Neural cell (in vitro differentiated cells): Measurements from ENCODE around the gene PRKAB2. TPM values are rescaled to one million over a fixed set of nuclear protein-coding genes. Genes with fewer than 3 reads are reported as not detected.

Experiments
- H2AFZ ChIP-seq: fragments of 200-600, 300-800 bp; sonication (generic), shearing (Covaris generic); 2 replicates; pipeline ENCODE4 v1.6.0; 2014; ENCODE audit warnings: low read depth, mild to moderate bottlenecking, antibody characterized with exemption, low read length, moderate library complexity
- H3F3A ChIP-seq: fragments of 200-600 bp; shearing (Covaris generic); 2 replicates; pipeline ENCODE4 v1.6.1; 2016; ENCODE audit warnings: mild to moderate bottlenecking, moderate library complexity, mixed read lengths, antibody characterized with exemption, low read length; ENCODE audit not compliant: insufficient read depth, poor library complexity, severe bottlenecking
- H3K27ac ChIP-seq: fragments of 200-600, 300-800 bp; sonication (generic), shearing (Covaris generic); 2 replicates; pipeline ENCODE4 v1.5.1; 2014; ENCODE audit warnings: mild to moderate bottlenecking, low read length, moderate library complexity
- H3K27me3 ChIP-seq: fragments of 300-800, 200-600 bp; sonication (generic), shearing (Covaris generic); 2 replicates; pipeline ENCODE4 v1.6.0; 2014; ENCODE audit warnings: mild to moderate bottlenecking, low read depth, low read length, moderate library complexity; ENCODE audit not compliant: insufficient read depth
- H3K36me3 ChIP-seq: fragments of 300-800, 200-600 bp; sonication (generic), shearing (Covaris generic); 2 replicates; pipeline ENCODE4 v1.5.1; 2014; ENCODE audit warnings: mild to moderate bottlenecking, antibody characterized with exemption, low read length, moderate library complexity; ENCODE audit not compliant: insufficient read depth
- H3K4me2 ChIP-seq: fragments of 300-800, 200-600 bp; sonication (generic), shearing (Covaris generic); 2 replicates; pipeline ENCODE4 v1.6.0; 2014; ENCODE audit warnings: mild to moderate bottlenecking, low read length
- H3K4me3 ChIP-seq: fragments of 300-800, 200-600 bp; sonication (generic), shearing (Covaris generic); 2 replicates; pipeline ENCODE4 v1.5.1; 2014; ENCODE audit warnings: mild to moderate bottlenecking, low read length, moderate library complexity
- H3K79me2 ChIP-seq: fragments of 200-600 bp; shearing (Covaris generic); replicated peaks from 2 replicates; pipeline ENCODE4 v1.6.0; 2014; ENCODE audit warnings: mild to moderate bottlenecking, low read length, moderate library complexity; ENCODE audit not compliant: insufficient read depth
- H3K9ac ChIP-seq: fragments of 300-800, 200-600 bp; sonication (generic), shearing (Covaris generic); 2 replicates; pipeline ENCODE4 v1.6.1; 2016; ENCODE audit warnings: mild to moderate bottlenecking, low read length, mixed read lengths
- H3K9me2 ChIP-seq: fragments of 200-600 bp; shearing (Covaris generic); 2 replicates; pipeline ENCODE4 v1.6.1; 2016; ENCODE audit warnings: mild to moderate bottlenecking, low read length, mixed read lengths; ENCODE audit not compliant: insufficient read depth
- H3K9me3 ChIP-seq: fragments of 200-600, 300-800 bp; sonication (generic), shearing (Covaris generic); 2 replicates; pipeline ENCODE4 v1.6.1; 2016; ENCODE audit warnings: mild to moderate bottlenecking, mixed run types, low read length, moderate library complexity, mixed read lengths
- H4K20me1 ChIP-seq: fragments of 200-600 bp; shearing (Covaris generic); 2 replicates; pipeline ENCODE4 v1.6.1; 2016; ENCODE audit warnings: mild to moderate bottlenecking, mixed run types; ENCODE audit not compliant: insufficient read depth
- EP300 ChIP-seq: fragments of 450-650 bp; conservative IDR thresholded peaks from 2 replicates; pipeline ENCODE4 v1.6.1; 2014; ENCODE audit warnings: antibody characterized with exemption, mild to moderate bottlenecking, moderate library complexity; ENCODE audit not compliant: poor library complexity, severe bottlenecking
- EZH2 ChIP-seq: fragments of 200-600, 300-800 bp; shearing (Covaris generic), sonication (generic); IDR thresholded peaks from 2 replicates; pipeline ENCODE4 v1.6.1; 2014; ENCODE audit warnings: antibody characterized with exemption, low read length, borderline replicate concordance, mild to moderate bottlenecking; ENCODE audit not compliant: insufficient read depth, poor library complexity, severe bottlenecking
- MXI1 ChIP-seq: fragments of 450-650 bp; conservative IDR thresholded peaks from 2 replicates; pipeline ENCODE4 v1.6.1; 2014; ENCODE audit warnings: antibody characterized with exemption, mild to moderate bottlenecking; ENCODE audit not compliant: poor library complexity, severe bottlenecking
- POLR2AphosphoS5 ChIP-seq: IDR thresholded peaks from 2 replicates; pipeline ENCODE4 v1.6.1; 2012
- RAD21 ChIP-seq: fragments of 450-650 bp; conservative IDR thresholded peaks from 2 replicates; pipeline ENCODE4 v1.6.1; 2014; ENCODE audit warnings: antibody characterized with exemption, mild to moderate bottlenecking, moderate library complexity
- SMC3 ChIP-seq: fragments of 450-650 bp; conservative IDR thresholded peaks from 2 replicates; pipeline ENCODE4 v1.6.1; 2014; ENCODE audit warnings: antibody characterized with exemption, mild to moderate bottlenecking, moderate library complexity; ENCODE audit not compliant: poor library complexity
- TAF1 ChIP-seq: IDR thresholded peaks from 2 replicates; pipeline ENCODE4 v1.6.1; 2012; ENCODE audit warnings: low read depth
- polyA plus RNA-seq: library from polyadenylated mRNA; depleted of rRNA; stranded (reverse); fragments of >200 nt; gene quantifications from 2 replicates; pipeline ENCODE4 v1.2.3, GENCODE V29; 2014
- TF ChIP-seq, protein P1 (sequence below): IDR thresholded peaks from 2 replicates; pipeline ENCODE4 v1.6.1; 2012; ENCODE audit warnings: borderline replicate concordance
- TF ChIP-seq, protein P2 (sequence below): fragments of 450-650 bp; IDR thresholded peaks from 2 replicates; pipeline ENCODE4 v1.5.1; 2014; ENCODE audit warnings: antibody characterized with exemption, mild to moderate bottlenecking, moderate library complexity; ENCODE audit not compliant: poor library complexity, severe bottlenecking

The PRKAB2 gene
- polyA plus RNA-seq, 1 donor from 2014 or later = 39.9 TPM

DNA sequence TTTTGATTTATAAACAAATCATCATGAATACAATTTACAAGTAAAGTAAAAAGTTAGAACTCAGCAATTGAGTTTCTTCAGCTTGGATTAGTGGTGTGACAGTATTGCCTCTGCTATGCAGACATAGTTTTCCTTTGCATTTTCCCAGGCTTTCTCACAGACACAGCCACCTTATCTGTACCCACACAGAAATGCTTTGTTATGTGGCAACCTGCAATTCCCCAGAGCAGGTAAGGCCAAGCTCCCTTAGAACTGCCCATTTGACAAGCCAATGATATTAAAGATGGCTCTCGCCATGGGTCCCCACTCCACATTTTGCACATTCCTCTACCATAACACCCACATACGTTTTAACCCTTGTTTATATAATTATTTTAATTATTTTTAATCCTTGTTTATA, 38.7 kb upstream of the PRKAB2 start:
- H3K9me3 ChIP-seq = no peaks in the 10 kb centered on the region
- H3K27ac ChIP-seq = no peak overlapping the region
- TF ChIP-seq EP300 (no peak), MXI1 (no peak), TAF1 (no peak), SMC3 (no peak), POLR2AphosphoS5 (no peak), RAD21 (no peak), EZH2 (no peak)
- TF ChIP-seq, protein P1, sequence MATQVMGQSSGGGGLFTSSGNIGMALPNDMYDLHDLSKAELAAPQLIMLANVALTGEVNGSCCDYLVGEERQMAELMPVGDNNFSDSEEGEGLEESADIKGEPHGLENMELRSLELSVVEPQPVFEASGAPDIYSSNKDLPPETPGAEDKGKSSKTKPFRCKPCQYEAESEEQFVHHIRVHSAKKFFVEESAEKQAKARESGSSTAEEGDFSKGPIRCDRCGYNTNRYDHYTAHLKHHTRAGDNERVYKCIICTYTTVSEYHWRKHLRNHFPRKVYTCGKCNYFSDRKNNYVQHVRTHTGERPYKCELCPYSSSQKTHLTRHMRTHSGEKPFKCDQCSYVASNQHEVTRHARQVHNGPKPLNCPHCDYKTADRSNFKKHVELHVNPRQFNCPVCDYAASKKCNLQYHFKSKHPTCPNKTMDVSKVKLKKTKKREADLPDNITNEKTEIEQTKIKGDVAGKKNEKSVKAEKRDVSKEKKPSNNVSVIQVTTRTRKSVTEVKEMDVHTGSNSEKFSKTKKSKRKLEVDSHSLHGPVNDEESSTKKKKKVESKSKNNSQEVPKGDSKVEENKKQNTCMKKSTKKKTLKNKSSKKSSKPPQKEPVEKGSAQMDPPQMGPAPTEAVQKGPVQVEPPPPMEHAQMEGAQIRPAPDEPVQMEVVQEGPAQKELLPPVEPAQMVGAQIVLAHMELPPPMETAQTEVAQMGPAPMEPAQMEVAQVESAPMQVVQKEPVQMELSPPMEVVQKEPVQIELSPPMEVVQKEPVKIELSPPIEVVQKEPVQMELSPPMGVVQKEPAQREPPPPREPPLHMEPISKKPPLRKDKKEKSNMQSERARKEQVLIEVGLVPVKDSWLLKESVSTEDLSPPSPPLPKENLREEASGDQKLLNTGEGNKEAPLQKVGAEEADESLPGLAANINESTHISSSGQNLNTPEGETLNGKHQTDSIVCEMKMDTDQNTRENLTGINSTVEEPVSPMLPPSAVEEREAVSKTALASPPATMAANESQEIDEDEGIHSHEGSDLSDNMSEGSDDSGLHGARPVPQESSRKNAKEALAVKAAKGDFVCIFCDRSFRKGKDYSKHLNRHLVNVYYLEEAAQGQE = no peak
- TF ChIP-seq, protein P2, sequence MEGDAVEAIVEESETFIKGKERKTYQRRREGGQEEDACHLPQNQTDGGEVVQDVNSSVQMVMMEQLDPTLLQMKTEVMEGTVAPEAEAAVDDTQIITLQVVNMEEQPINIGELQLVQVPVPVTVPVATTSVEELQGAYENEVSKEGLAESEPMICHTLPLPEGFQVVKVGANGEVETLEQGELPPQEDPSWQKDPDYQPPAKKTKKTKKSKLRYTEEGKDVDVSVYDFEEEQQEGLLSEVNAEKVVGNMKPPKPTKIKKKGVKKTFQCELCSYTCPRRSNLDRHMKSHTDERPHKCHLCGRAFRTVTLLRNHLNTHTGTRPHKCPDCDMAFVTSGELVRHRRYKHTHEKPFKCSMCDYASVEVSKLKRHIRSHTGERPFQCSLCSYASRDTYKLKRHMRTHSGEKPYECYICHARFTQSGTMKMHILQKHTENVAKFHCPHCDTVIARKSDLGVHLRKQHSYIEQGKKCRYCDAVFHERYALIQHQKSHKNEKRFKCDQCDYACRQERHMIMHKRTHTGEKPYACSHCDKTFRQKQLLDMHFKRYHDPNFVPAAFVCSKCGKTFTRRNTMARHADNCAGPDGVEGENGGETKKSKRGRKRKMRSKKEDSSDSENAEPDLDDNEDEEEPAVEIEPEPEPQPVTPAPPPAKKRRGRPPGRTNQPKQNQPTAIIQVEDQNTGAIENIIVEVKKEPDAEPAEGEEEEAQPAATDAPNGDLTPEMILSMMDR = no peak
- no peaks in the 10 kb centered on the region for H3F3A ChIP-seq
- H4K20me1 ChIP-seq = no peaks in the 10 kb centered on the region
- H3K79me2 ChIP-seq = no peaks in the 10 kb centered on the region
- no peak overlapping the region for H3K9ac ChIP-seq
- H3K4me3 ChIP-seq = no peak overlapping the region
- H2AFZ ChIP-seq = no peak overlapping the region
- H3K4me2 ChIP-seq = no peak overlapping the region
- no peaks in the 10 kb centered on the region for H3K9me2 ChIP-seq
- no peaks in the 10 kb centered on the region for H3K27me3 ChIP-seq
- no peaks in the 10 kb centered on the region for H3K36me3 ChIP-seq

DNA sequence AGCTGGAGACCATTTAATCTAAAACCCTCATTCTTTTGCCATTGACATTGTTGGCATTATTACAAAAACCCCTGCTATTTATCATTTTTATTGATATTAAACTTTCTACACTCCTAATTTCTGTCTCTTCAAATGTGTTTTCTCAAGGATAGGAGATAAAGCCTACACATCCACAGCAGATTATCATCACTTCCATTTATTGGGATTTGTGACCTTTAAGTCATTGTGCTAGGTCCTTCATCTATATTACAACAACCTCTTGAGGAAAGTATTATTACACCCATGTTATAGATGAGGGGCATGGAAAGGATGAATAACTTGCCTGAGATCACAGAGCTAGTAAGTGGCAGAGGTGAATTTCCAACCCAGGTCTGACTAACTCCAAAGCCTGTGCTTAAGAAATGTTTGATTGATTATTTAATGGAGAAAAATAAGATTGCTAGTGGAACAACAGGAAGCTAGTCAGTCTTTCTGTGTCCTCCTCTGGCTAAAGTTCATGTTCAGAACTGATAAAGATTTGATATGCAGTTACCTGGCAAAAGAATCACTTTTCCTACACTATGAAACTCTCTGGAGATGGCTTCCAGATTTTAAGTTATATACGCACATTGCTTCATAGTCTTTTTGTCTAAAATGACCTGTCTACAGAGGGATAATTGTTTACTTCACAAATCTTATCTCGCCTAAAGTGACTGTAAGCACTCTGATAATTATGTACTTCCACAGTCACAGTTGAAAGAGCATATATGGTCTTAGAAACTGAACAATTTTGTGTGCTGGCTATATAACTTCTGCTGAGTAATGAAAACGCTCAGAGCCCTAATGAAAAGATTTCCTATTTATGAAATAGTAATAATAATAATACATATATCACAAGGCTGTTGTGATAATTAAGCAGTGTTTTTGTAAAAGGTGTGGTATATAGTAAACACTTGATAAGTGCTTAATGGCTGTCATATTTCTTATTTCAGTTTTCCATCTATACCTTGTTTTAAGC, 37.9 kb upstream of the PRKAB2 start:
- no peaks in the 10 kb centered on the region for H4K20me1 ChIP-seq
- H3K36me3 ChIP-seq = no peaks in the 10 kb centered on the region
- no peak overlapping the region for H3K9ac ChIP-seq
- H2AFZ ChIP-seq = no peak overlapping the region
- no peaks in the 10 kb centered on the region for H3K9me3 ChIP-seq
- no peaks in the 10 kb centered on the region for H3K27me3 ChIP-seq
- H3K79me2 ChIP-seq = no peaks in the 10 kb centered on the region
- no peak overlapping the region for H3K4me3 ChIP-seq
- TF ChIP-seq TAF1 (no peak), SMC3 (no peak), RAD21 (no peak), EZH2 (no peak), MXI1 (no peak), POLR2AphosphoS5 (no peak), EP300 (no peak)
- TF ChIP-seq, protein P2 = no peak
- TF ChIP-seq, protein P1 = no peak
- no peak overlapping the region for H3K27ac ChIP-seq
- H3K9me2 ChIP-seq = no peaks in the 10 kb centered on the region
- no peaks in the 10 kb centered on the region for H3F3A ChIP-seq
- H3K4me2 ChIP-seq = no peak overlapping the region
